ENCODE measurements around the gene EEF1AKMT3. TPM values are rescaled to one million over a fixed set of nuclear protein-coding genes. Genes with fewer than 3 reads are reported as not detected.

Gene EEF1AKMT3
- total and polyA plus RNA-seq, 2 experiments from 2014 or later, result 1.3 to 5.3 TPM

DNA sequence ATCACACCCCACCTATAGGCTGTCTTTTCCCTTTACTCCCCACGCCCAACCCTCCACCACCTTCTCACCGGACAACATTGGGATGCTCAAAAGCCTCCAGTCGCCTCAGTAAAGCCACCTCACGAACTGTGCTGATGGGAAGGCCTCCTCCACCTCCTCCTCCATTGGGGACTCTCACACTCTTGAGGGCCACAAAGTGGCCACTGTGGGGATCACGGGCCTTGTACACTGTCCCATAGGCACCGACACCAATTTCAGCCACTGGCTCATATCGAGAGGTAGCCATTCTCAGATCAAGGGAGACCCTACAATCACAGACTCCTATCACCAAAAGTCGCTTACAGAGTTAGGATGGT, 21.0 kb upstream of the EEF1AKMT3 start:
- Histone ChIP-seq H3F3A (replicated peaks; ENCODE audit: low read depth) (peaks cover 41% of the 10 kb centered on the region), H3K27ac (ENCODE audit: low read depth) (peak overlapping the region; percentile 59; the same call in 1 of the 2 replicates), H3K36me3 (ENCODE audit: insufficient read depth) (peaks cover 16% of the 10 kb centered on the region), H3K4me3 (peak overlapping the region; percentile 97), H2AFZ (no peak overlapping the region), H3K27me3 (ENCODE audit: insufficient read depth) (peaks cover 33% of the 10 kb centered on the region), H3K9me2 (ENCODE audit: insufficient read depth) (no peaks in the 10 kb centered on the region), H3K4me2 (peak overlapping the region; percentile 99), H3K79me2 (replicated peaks; ENCODE audit: insufficient read depth) (peaks cover 26% of the 10 kb centered on the region), H3K4me1 (ENCODE audit: insufficient read depth) (peaks cover 30% of the 10 kb centered on the region), H4K20me1 (replicated peaks; ENCODE audit: insufficient read depth) (no peaks in the 10 kb centered on the region; the same call in 1 of the 2 replicates)
- no peaks in the 10 kb centered on the region; the same call in 2 of the 3 replicates for H3K9me3 Mint-ChIP-seq
- no peak for DNase-seq (ENCODE audit: low spot score)
- TF ChIP-seq ZNF331 (CRISPR knock-in tag; IDR thresholded peaks at IDR 0.05; ENCODE audit: low read depth) (no peak), EZH2phosphoT487 (IDR thresholded peaks at IDR 0.05; ENCODE audit: unreplicated experiment) (no peak)
- peak overlapping the region; percentile 99 for H3K4me3 Mint-ChIP-seq
- ATAC-seq, result no peak
- H3K27ac Mint-ChIP-seq, result peak overlapping the region; percentile 99
- peaks cover 34% of the 10 kb centered on the region for H3K4me1 Mint-ChIP-seq
- peaks cover 56% of the 10 kb centered on the region for H3K36me3 Mint-ChIP-seq (ENCODE audit: low read depth)
- H3K27me3 Mint-ChIP-seq (ENCODE audit: insufficient read depth, low read depth, poor library complexity), result peaks cover 35% of the 10 kb centered on the region

DNA sequence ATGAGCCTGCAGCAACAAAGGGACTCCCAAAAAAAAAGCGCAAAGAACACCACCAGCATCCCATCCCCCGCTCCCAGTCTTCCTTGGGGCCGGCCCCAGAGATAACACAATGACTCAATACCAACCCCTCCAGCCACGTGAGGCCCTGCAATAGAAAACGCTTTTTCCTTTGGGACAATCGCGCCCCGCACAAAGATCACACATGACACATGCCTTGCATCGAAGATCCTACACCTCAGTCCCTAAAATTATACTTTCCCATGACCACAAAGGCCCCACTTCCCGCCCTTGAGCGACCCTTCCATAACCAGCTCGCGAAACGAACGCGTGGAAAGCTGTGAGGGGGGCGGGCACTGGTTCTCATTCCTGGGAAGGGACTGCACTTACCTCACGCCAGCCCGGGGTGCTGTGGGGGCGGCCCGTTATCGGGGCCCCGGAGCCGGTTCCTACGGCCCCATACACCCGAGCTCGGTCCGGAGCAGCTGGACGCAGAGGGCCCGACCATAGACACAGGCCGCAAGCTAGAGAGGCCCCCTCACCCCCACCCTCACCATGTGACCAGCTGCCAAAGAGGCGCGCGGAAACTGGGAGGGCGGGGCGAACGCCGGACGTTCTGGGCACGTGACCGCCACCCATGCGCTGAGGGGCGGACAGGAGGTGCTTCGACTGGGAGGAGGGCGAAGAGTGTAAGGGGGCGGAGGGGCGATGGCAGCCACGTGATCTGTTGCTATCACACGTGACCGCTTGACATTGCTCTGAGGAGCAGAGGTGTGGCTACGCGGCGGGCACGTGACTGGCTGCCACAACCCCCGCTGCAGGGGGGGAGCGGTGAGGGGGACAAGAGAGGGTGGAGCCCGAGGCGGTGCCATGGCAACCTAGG, 20.4 kb upstream of the EEF1AKMT3 start, which contains the start of gene CDK4:
CDK4 (minus strand) TSS at position 523 of the 880 bp plus-strand sequence. CDS start 593 bp downstream, outside the sequence.
- Histone ChIP-seq H3K36me3 (ENCODE audit: insufficient read depth) (peaks cover 12% of the 10 kb centered on the region), H3K4me1 (ENCODE audit: insufficient read depth) (peaks cover 34% of the 10 kb centered on the region), H3K27me3 (ENCODE audit: insufficient read depth) (peaks cover 39% of the 10 kb centered on the region), H2AFZ (peak within 1 kb of the TSS; percentile 63), H3K9me2 (ENCODE audit: insufficient read depth) (no peaks in the 10 kb centered on the region), H4K20me1 (replicated peaks; ENCODE audit: insufficient read depth) (no peaks in the 10 kb centered on the region; the same call in 1 of the 2 replicates), H3K4me3 (peak within 1 kb of the TSS; percentile 97), H3F3A (replicated peaks; ENCODE audit: low read depth) (peaks cover 36% of the 10 kb centered on the region), H3K27ac (ENCODE audit: low read depth) (peak within 1 kb of the TSS; percentile 90; the same call in 1 of the 2 replicates), H3K79me2 (replicated peaks; ENCODE audit: insufficient read depth) (peaks cover 26% of the 10 kb centered on the region), H3K4me2 (peak within 1 kb of the TSS; percentile 99)
- peak; percentile 70 for ATAC-seq
- DNase-seq (ENCODE audit: low spot score), result peak; percentile 100
- peaks cover 49% of the 10 kb centered on the region for H3K36me3 Mint-ChIP-seq (ENCODE audit: low read depth)
- H3K4me1 Mint-ChIP-seq, result peaks cover 39% of the 10 kb centered on the region
- no peaks in the 10 kb centered on the region; the same call in 2 of the 3 replicates for H3K9me3 Mint-ChIP-seq
- peak within 1 kb of the TSS; percentile 99 for H3K27ac Mint-ChIP-seq
- H3K27me3 Mint-ChIP-seq (ENCODE audit: insufficient read depth, low read depth, poor library complexity), result peaks cover 41% of the 10 kb centered on the region
- peak within 1 kb of the TSS; percentile 99 for H3K4me3 Mint-ChIP-seq
- TF ChIP-seq JUNB (IDR thresholded peaks at IDR 0.05; ENCODE audit: unreplicated experiment) (no peak), POLR2AphosphoS5 (IDR thresholded peaks at IDR 0.05; ENCODE audit: low read depth) (peak; percentile 81), ZNF114 (CRISPR knock-in tag; IDR thresholded peaks at IDR 0.05) (no peak), NANOG (IDR thresholded peaks at IDR 0.05; ENCODE audit: borderline replicate concordance) (no peak), ZNF331 (CRISPR knock-in tag; IDR thresholded peaks at IDR 0.05; ENCODE audit: low read depth) (no peak), EZH2 (IDR thresholded peaks at IDR 0.05; ENCODE audit: low read depth, unreplicated experiment) (no peak), CTCF (conservative IDR thresholded peaks at IDR 0.05; ENCODE audit: low read depth in 2 of 2) (no peak), EZH2phosphoT487 (IDR thresholded peaks at IDR 0.05; ENCODE audit: unreplicated experiment) (no peak), CREB1 (CRISPR knock-in tag; IDR thresholded peaks at IDR 0.05; ENCODE audit: low read depth) (peak; percentile 72), ZNF462 (CRISPR knock-in tag; IDR thresholded peaks at IDR 0.05) (no peak)
